ENCODE data around the gene DTX1. TPM values are rescaled to one million over a fixed set of nuclear protein-coding genes. Genes with fewer than 3 reads are reported as not detected.
A peak's percentile ranks its signal among the peaks of the same experiment; 100 is the strongest.

Gene DTX1
- total RNA-seq, 1 donor from 2014 or later, result 0.68 TPM

- no peak for ATAC-seq
Measured at GRCh38 chr12:113095405-113095804, 38.9 kb downstream of the DTX1 start.

GRCh38 chr12:113096675-113097461 is 40.3 kb downstream of the DTX1 start:
- no peak for ATAC-seq

- peak; percentile 7 for ATAC-seq
Measured at GRCh38 chr12:113097716-113098440, 41.3 kb downstream of the DTX1 start.

GRCh38 chr12:113098441-113099028 is 42.0 kb downstream of the DTX1 start:
- peak; percentile 93 for ATAC-seq

GRCh38 chr12:113099364-113099763 is 42.8 kb downstream of the DTX1 start:
- ATAC-seq, result no peak

GRCh38 chr12:113099764-113100163 is 43.2 kb downstream of the DTX1 start:
- ATAC-seq, result no peak

GRCh38 chr12:113101751-113102150 is 45.2 kb downstream of the DTX1 start:
- no peak for ATAC-seq

GRCh38 chr12:113102811-113103210 is 46.3 kb downstream of the DTX1 start:
- no peak for ATAC-seq

- peak; percentile 70 for ATAC-seq
Measured at GRCh38 chr12:113103756-113104450, 47.4 kb downstream of the DTX1 start.

- ATAC-seq, result no peak
Measured at GRCh38 chr12:113104953-113105510, 48.5 kb downstream of the DTX1 start.

GRCh38 chr12:113105606-113106271 is 49.2 kb downstream of the DTX1 start:
- peak; percentile 2 for ATAC-seq

- ATAC-seq, result no peak
Measured at GRCh38 chr12:113106361-113106760, 49.8 kb downstream of the DTX1 start.

GRCh38 chr12:113108308-113108707 is 51.8 kb downstream of the DTX1 start:
- ATAC-seq, result no peak

GRCh38 chr12:113109360-113109759 is 52.8 kb downstream of the DTX1 start:
- peak; percentile 2 for ATAC-seq

GRCh38 chr12:113109872-113110599 is 53.5 kb downstream of the DTX1 start:
- ATAC-seq, result no peak

GRCh38 chr12:113111247-113111646 is 54.7 kb downstream of the DTX1 start:
- no peak for ATAC-seq

- ATAC-seq, result no peak
Measured at GRCh38 chr12:113112043-113112899, 55.7 kb downstream of the DTX1 start.

- ATAC-seq, result no peak
Measured at GRCh38 chr12:113113397-113113796, 56.9 kb downstream of the DTX1 start.

GRCh38 chr12:113114447-113115178 is 58.1 kb downstream of the DTX1 start:
- ATAC-seq, result no peak
